KMS-11 (cell line): ENCODE measurements around the gene IQCF2.

Experiments
- H2AFZ ChIP-seq: fragments of 200-600 bp; sonication (generic); 2 replicates; pipeline ENCODE4 v1.6.1; 2016; ENCODE audit warnings: antibody characterized with exemption, mixed run types, low read depth
- H3K27ac ChIP-seq: fragments of 200-600 bp; sonication (generic); 2 replicates; pipeline ENCODE4 v1.6.1; 2016; ENCODE audit warnings: mild to moderate bottlenecking, mixed run types
- H3K27me3 ChIP-seq: fragments of 200-600 bp; sonication (generic); 2 replicates; pipeline ENCODE4 v1.6.1; 2017; ENCODE audit warnings: mild to moderate bottlenecking, low read depth, mixed run types, moderate library complexity; ENCODE audit not compliant: insufficient read depth
- H3K36me3 ChIP-seq: fragments of 200-600 bp; sonication (generic); 2 replicates; pipeline ENCODE4 v1.6.1; 2017; ENCODE audit warnings: mild to moderate bottlenecking, mixed run types; ENCODE audit not compliant: insufficient read depth
- H3K4me1 ChIP-seq: fragments of 200-600 bp; sonication (generic); 2 replicates; pipeline ENCODE4 v1.6.1; 2016; ENCODE audit warnings: mild to moderate bottlenecking, low read depth, mixed run types; ENCODE audit not compliant: poor library complexity, severe bottlenecking
- H3K4me2 ChIP-seq: fragments of 200-600 bp; sonication (generic); 2 replicates; pipeline ENCODE4 v1.7.0; 2016; ENCODE audit warnings: mild to moderate bottlenecking, mixed run types
- H3K4me3 ChIP-seq: fragments of 200-600 bp; sonication (generic); IDR thresholded peaks from 2 replicates; pipeline ENCODE4 v1.6.1; 2017; ENCODE audit warnings: low read depth, low read length, mixed read lengths; ENCODE audit not compliant: insufficient read depth
- H3K79me2 ChIP-seq: fragments of 200-600 bp; sonication (generic); 2 replicates; pipeline ENCODE4 v1.6.1; 2016; ENCODE audit warnings: low read depth, mixed run types; ENCODE audit not compliant: insufficient read depth
- H3K9ac ChIP-seq: fragments of 200-600 bp; sonication (generic); 2 replicates; pipeline ENCODE4 v1.6.1; 2016; ENCODE audit warnings: mild to moderate bottlenecking, mixed run types
- H4K20me1 ChIP-seq: fragments of 200-600 bp; sonication (generic); 2 replicates; pipeline ENCODE4 v1.6.1; 2016; ENCODE audit warnings: mild to moderate bottlenecking, mixed run types; ENCODE audit not compliant: insufficient read depth
- CTCF ChIP-seq: fragments of 200-600 bp; sonication (generic); conservative IDR thresholded peaks from 2 replicates; pipeline ENCODE4 v1.6.1; 2017; ENCODE audit warnings: low read depth, mild to moderate bottlenecking, antibody characterized with exemption, low read length, moderate library complexity, mixed read lengths

Gene IQCF2

DNA sequence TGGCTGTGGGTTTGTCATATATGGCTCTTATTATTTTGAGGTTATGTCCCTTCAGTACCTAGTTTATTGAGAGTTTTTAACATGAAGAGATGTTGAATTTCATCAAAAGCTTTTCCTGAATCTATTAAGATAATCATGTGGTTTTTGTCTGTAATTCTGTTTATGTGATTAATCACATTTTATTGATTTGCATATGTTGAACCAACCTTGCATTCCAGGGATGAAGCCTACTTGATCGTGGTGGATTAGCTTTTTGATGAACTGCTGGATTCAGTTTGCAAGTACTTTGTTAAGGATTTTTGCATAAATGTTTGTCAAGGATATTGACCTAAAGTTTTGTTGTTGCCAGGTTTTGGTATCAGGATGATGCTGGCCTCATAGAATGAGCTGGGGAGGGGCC, 33.1 kb upstream of the IQCF2 start:
- Histone ChIP-seq H3K36me3 (no peaks in the 10 kb centered on the region), H2AFZ (no peak overlapping the region), H3K27ac (no peak overlapping the region), H4K20me1 (no peaks in the 10 kb centered on the region), H3K4me3 (no peak overlapping the region), H3K9ac (no peak overlapping the region), H3K27me3 (no peaks in the 10 kb centered on the region), H3K4me1 (no peaks in the 10 kb centered on the region), H3K79me2 (no peaks in the 10 kb centered on the region), H3K4me2 (no peak overlapping the region)
- TF ChIP-seq CTCF: no peak

DNA sequence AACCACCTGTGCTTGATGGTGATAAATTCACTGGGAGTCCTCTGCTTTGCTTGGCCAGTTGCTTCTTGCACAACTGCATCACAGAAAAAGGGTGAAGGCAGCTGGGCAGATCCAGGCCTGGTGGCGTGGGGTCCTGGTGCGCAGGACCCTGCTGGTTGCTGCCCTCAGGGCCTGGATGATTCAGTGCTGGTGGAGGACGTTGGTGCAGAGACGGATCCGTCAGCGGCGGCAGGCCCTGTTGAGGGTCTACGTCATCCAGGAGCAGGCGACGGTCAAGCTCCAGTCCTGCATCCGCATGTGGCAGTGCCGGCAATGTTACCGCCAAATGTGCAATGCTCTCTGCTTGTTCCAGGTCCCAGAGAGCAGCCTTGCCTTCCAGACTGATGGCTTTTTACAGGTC, 31.1 kb upstream of the IQCF2 start:
- Histone ChIP-seq H4K20me1 (no peaks in the 10 kb centered on the region), H3K27me3 (no peaks in the 10 kb centered on the region), H3K4me2 (no peak overlapping the region), H3K36me3 (no peaks in the 10 kb centered on the region), H3K4me1 (no peaks in the 10 kb centered on the region), H3K27ac (no peak overlapping the region), H3K79me2 (no peaks in the 10 kb centered on the region), H3K4me3 (no peak overlapping the region), H3K9ac (no peak overlapping the region), H2AFZ (no peak overlapping the region)
- no peak for TF ChIP-seq CTCF

DNA sequence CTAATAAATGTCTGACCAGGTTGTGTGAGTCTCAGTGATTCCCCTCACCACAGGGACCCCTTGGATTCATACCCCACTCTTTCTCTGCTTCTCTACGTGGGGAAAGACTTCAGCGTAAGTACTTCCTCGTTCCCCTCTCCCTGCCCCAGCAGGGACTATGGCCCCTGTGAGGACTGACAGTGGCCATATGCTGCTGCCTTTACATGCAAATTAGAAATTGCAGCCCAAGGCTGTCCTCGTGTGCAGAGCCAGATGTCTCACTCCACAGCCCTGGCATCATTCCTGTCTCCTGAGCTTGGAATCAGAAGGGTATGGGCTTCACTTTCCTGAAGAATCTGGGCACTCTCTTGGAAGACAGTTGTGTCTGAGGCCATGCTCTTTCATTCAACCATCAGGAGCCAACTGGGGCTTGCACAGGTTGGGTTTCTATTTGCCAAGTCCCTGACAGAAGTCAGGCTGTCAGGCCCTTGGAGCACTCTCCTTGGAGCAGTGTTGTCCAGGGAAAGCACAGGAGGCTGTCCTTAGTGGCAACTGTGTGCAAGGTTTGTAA, 30.5 kb upstream of the IQCF2 start:
- H3K27ac ChIP-seq: no peak overlapping the region
- H3K27me3 ChIP-seq: no peaks in the 10 kb centered on the region
- TF ChIP-seq CTCF: no peak
- H3K36me3 ChIP-seq: no peaks in the 10 kb centered on the region
- H4K20me1 ChIP-seq: no peaks in the 10 kb centered on the region
- H3K4me3 ChIP-seq: no peak overlapping the region
- H2AFZ ChIP-seq: no peak overlapping the region
- no peaks in the 10 kb centered on the region for H3K79me2 ChIP-seq
- H3K4me2 ChIP-seq: no peak overlapping the region
- H3K4me1 ChIP-seq: no peaks in the 10 kb centered on the region
- H3K9ac ChIP-seq: no peak overlapping the region

- no peak for TF ChIP-seq CTCF
Measured at GRCh38 chr3:51836606-51837005, 24.8 kb upstream of the IQCF2 start.

More at GRCh38 chr3:51836606-51837005, 24.8 kb upstream of the IQCF2 start:
- no peak overlapping the region for H3K27ac ChIP-seq
- no peak overlapping the region for H3K4me3 ChIP-seq
- H2AFZ ChIP-seq: no peak overlapping the region
- no peaks in the 10 kb centered on the region for H4K20me1 ChIP-seq
- H3K4me2 ChIP-seq: no peak overlapping the region
- no peak overlapping the region for H3K9ac ChIP-seq
- H3K36me3 ChIP-seq: no peaks in the 10 kb centered on the region
- no peaks in the 10 kb centered on the region for H3K4me1 ChIP-seq
- H3K27me3 ChIP-seq: no peaks in the 10 kb centered on the region
- H3K79me2 ChIP-seq: no peaks in the 10 kb centered on the region
